SHP77 treated with DMSO at 0.1 percent for 48 hours (cell line): ENCODE measurements around the gene ARMC9.
"Not testable (repeated sequence)": the region's sequence is repeated elsewhere in the genome, so short reads cannot be mapped to it uniquely, and the experiment has no call there.

ENCODE experiments used
- DNase-seq: peaks from one replicate; lab custom pipeline; 2025; lab: John Stamatoyannopoulos, UW

Gene ARMC9

GRCh38 chr2:231399046-231399852 is 200.8 kb downstream of the ARMC9 start:
- DNase-seq, result no peak

- DNase-seq, result no peak
Observed at GRCh38 chr2:231399853-231400680, 201.6 kb downstream of the ARMC9 start.

GRCh38 chr2:231400681-231401080 is 202.2 kb downstream of the ARMC9 start:
- DNase-seq, result not testable (repeated sequence)

GRCh38 chr2:231401101-231401500 is 202.7 kb downstream of the ARMC9 start:
- DNase-seq, result not testable (repeated sequence)

GRCh38 chr2:231403421-231404182 is 205.2 kb downstream of the ARMC9 start:
- not testable (repeated sequence) for DNase-seq

- not testable (repeated sequence) for DNase-seq
Observed at GRCh38 chr2:231404183-231404578, 205.8 kb downstream of the ARMC9 start.

GRCh38 chr2:231405601-231406367 is 207.4 kb downstream of the ARMC9 start:
- not testable (repeated sequence) for DNase-seq

- DNase-seq, result not testable (repeated sequence)
Observed at GRCh38 chr2:231407686-231408085, 209.3 kb downstream of the ARMC9 start.

GRCh38 chr2:231408304-231408703 is 209.9 kb downstream of the ARMC9 start:
- not testable (repeated sequence) for DNase-seq

- DNase-seq, result no peak
Observed at GRCh38 chr2:231409776-231410175, 211.3 kb downstream of the ARMC9 start.

- no peak for DNase-seq
Observed at GRCh38 chr2:231410293-231411004, 212.0 kb downstream of the ARMC9 start.

GRCh38 chr2:231411237-231411636 is 212.8 kb downstream of the ARMC9 start:
- DNase-seq, result no peak

GRCh38 chr2:231411831-231412617 is 213.6 kb downstream of the ARMC9 start:
- peak; percentile 43 for DNase-seq

- no peak for DNase-seq
Observed at GRCh38 chr2:231412618-231412963, 214.2 kb downstream of the ARMC9 start.

- DNase-seq, result no peak
Observed at GRCh38 chr2:231413456-231413855, 215.0 kb downstream of the ARMC9 start.

- DNase-seq, result no peak
Observed at GRCh38 chr2:231413921-231414476, 215.6 kb downstream of the ARMC9 start.

- no peak for DNase-seq
Observed at GRCh38 chr2:231415029-231415428, 216.6 kb downstream of the ARMC9 start.

- DNase-seq, result no peak
Observed at GRCh38 chr2:231418820-231419640, 220.6 kb downstream of the ARMC9 start.

GRCh38 chr2:231421051-231421580 is 222.7 kb downstream of the ARMC9 start:
- no peak for DNase-seq
